Fibroblast of lung (primary cell): ENCODE results near the gene CREB5. TPM values are rescaled to one million over a fixed set of nuclear protein-coding genes. Genes with fewer than 3 reads are reported as not detected.
A peak's percentile ranks its signal among the peaks of the same experiment; 100 is the strongest.

ENCODE experiments used
- DNase-seq, 2 donors: peaks; one replicate each; pipeline versions ENCODE4 v3.0.0 to v3.0.0-alpha.2; 2010; ENCODE audit warnings: low read depth in 2 of 2
- H2AFZ ChIP-seq: 2 replicates; pipeline ENCODE4 v1.5.1; 2012; ENCODE audit warnings: low read length, control low read depth, inconsistent platforms
- H3K27ac ChIP-seq: 2 replicates; pipeline ENCODE4 v1.5.1; 2011; ENCODE audit warnings: low read length, control low read depth; ENCODE audit not compliant: insufficient read depth
- H3K27me3 ChIP-seq: 2 replicates; pipeline ENCODE4 v1.5.1; 2011; ENCODE audit warnings: mild to moderate bottlenecking, low read length; ENCODE audit not compliant: control insufficient read depth, insufficient read depth
- H3K36me3 ChIP-seq: 2 replicates; pipeline ENCODE4 v1.5.1; 2011; ENCODE audit warnings: low read length; ENCODE audit not compliant: control insufficient read depth, insufficient read depth
- H3K4me1 ChIP-seq: 2 replicates; pipeline ENCODE4 v1.5.1; 2011; ENCODE audit warnings: low read length; ENCODE audit not compliant: control insufficient read depth, insufficient read depth; ENCODE audit errors: extremely low read depth
- H3K4me2 ChIP-seq: 2 replicates; pipeline ENCODE4 v1.5.1; 2011; ENCODE audit warnings: low read length, control low read depth; ENCODE audit not compliant: insufficient read depth; ENCODE audit errors: extremely low read depth
- H3K4me3 ChIP-seq, 4 experiments: fragments of 200-600 bp in 1 of 4; sonication (generic) in 1 of 4; replicated peaks in 1 of 4; 2 replicates each; pipeline ENCODE4 v1.5.1; 2011 to 2016; ENCODE audit warnings: low read length in 4 of 4, low read depth in 3 of 4, mild to moderate bottlenecking in 3 of 4, control low read depth in 2 of 4, inconsistent platforms in 1 of 4, mixed read lengths in 1 of 4; ENCODE audit not compliant: insufficient read depth in 1 of 4; ENCODE audit errors: control extremely low read depth in 1 of 4
- H3K79me2 ChIP-seq: 2 replicates; pipeline ENCODE4 v1.5.1; 2012; ENCODE audit warnings: mild to moderate bottlenecking, low read length, inconsistent platforms; ENCODE audit not compliant: control insufficient read depth, insufficient read depth
- H3K9ac ChIP-seq: 2 replicates; pipeline ENCODE4 v1.5.1; 2011; ENCODE audit warnings: mild to moderate bottlenecking, low read length, control low read depth; ENCODE audit not compliant: insufficient read depth
- H3K9me3 ChIP-seq: 2 replicates; pipeline ENCODE4 v1.5.1; 2012; ENCODE audit warnings: low read depth, low read length; ENCODE audit not compliant: control insufficient read depth, insufficient read depth
- H4K20me1 ChIP-seq: 2 replicates; pipeline ENCODE4 v1.5.1; 2011; ENCODE audit warnings: low read length; ENCODE audit not compliant: control insufficient read depth, insufficient read depth; ENCODE audit errors: extremely low read depth
- CTCF ChIP-seq, 2 donors: IDR thresholded peaks in 1 of 2; conservative IDR thresholded peaks in 1 of 2; 1 replicate in 1 of 2; 2 replicates in 1 of 2; pipeline ENCODE4 v1.5.1; 2011 to 2012; ENCODE audit warnings: low read length in 2 of 2, control low read depth in 1 of 2, inconsistent platforms in 1 of 2, low read depth in 1 of 2, mild to moderate bottlenecking in 1 of 2
- EZH2 ChIP-seq: IDR thresholded peaks from 2 replicates; pipeline ENCODE4 v1.5.1; 2012; ENCODE audit warnings: low read length, control low read depth, mild to moderate bottlenecking; ENCODE audit errors: missing control alignments
- polyA plus RNA-seq, 2 donors: library from polyadenylated mRNA; depleted of rRNA in 1 of 2; stranded (reverse) in 1 of 2; unstranded in 1 of 2; fragments of >200 nt; gene quantifications; 2 replicates each; pipeline ENCODE4 v1.2.1, GENCODE V29; 2011 to 2012; ENCODE audit warnings: missing spikeins in 1 of 2
- total RNA-seq: library from RNA; depleted of rRNA; stranded (reverse); fragments of >200 nt; gene quantifications from 2 replicates; pipeline ENCODE4 v1.2.1, GENCODE V29; 2014

Gene CREB5
- total and polyA plus RNA-seq, 2 donors (not counting 1 experiment from before 2014, with no cell fraction given) = 8.2 to 28.4 TPM

GRCh38 chr7:28381466-28381865, 30.9 kb upstream of the CREB5 start:
- Histone ChIP-seq H3K79me2 (no peaks in the 10 kb centered on the region), H3K27ac (no peak overlapping the region), H3K4me2 (no peak overlapping the region), H4K20me1 (no peaks in the 10 kb centered on the region), H3K9ac (no peak overlapping the region), H3K4me1 (no peaks in the 10 kb centered on the region), H3K4me3 (no peak overlapping the region), H3K27me3 (no peaks in the 10 kb centered on the region), H3K36me3 (no peaks in the 10 kb centered on the region), H3K9me3 (no peaks in the 10 kb centered on the region), H2AFZ (no peak overlapping the region)
- DNase-seq = peak; percentile 47 to 72
- TF ChIP-seq CTCF (conservative IDR thresholded peaks at IDR 0.05 in 1 of 2, IDR thresholded peaks at IDR 0.05 in 1 of 2; ENCODE audit: low read depth in 1 of 2, low read length in 2 of 2) (no peak), EZH2 (no peak)

GRCh38 chr7:28382144-28382543, 30.2 kb upstream of the CREB5 start:
- Histone ChIP-seq H3K79me2 (no peaks in the 10 kb centered on the region), H3K9me3 (no peaks in the 10 kb centered on the region), H2AFZ (no peak overlapping the region), H3K4me3 (no peak overlapping the region), H3K4me1 (no peaks in the 10 kb centered on the region), H3K4me2 (no peak overlapping the region), H3K9ac (no peak overlapping the region), H3K27me3 (no peaks in the 10 kb centered on the region), H4K20me1 (no peaks in the 10 kb centered on the region), H3K27ac (no peak overlapping the region), H3K36me3 (no peaks in the 10 kb centered on the region)
- DNase-seq = no peak
- no peak for TF ChIP-seq CTCF (conservative IDR thresholded peaks at IDR 0.05 in 1 of 2, IDR thresholded peaks at IDR 0.05 in 1 of 2; ENCODE audit: low read depth in 1 of 2, low read length in 2 of 2)
- TF ChIP-seq EZH2 = no peak

GRCh38 chr7:28383975-28384374, 28.3 kb upstream of the CREB5 start:
- no peaks in the 10 kb centered on the region for H4K20me1 ChIP-seq
- no peak overlapping the region for H3K4me3 ChIP-seq
- no peak overlapping the region for H3K4me2 ChIP-seq
- no peaks in the 10 kb centered on the region for H3K36me3 ChIP-seq
- H3K9me3 ChIP-seq = no peaks in the 10 kb centered on the region
- no peaks in the 10 kb centered on the region for H3K27me3 ChIP-seq
- no peak overlapping the region for H2AFZ ChIP-seq
- no peak overlapping the region for H3K27ac ChIP-seq
- TF ChIP-seq CTCF (conservative IDR thresholded peaks at IDR 0.05 in 1 of 2, IDR thresholded peaks at IDR 0.05 in 1 of 2; ENCODE audit: low read depth in 1 of 2, low read length in 2 of 2) = no peak
- TF ChIP-seq EZH2 = no peak
- DNase-seq = no peak
- H3K4me1 ChIP-seq = no peaks in the 10 kb centered on the region
- H3K9ac ChIP-seq = no peak overlapping the region
- no peaks in the 10 kb centered on the region for H3K79me2 ChIP-seq
